ENCODE measurements around the gene SUSD3.

DNA sequence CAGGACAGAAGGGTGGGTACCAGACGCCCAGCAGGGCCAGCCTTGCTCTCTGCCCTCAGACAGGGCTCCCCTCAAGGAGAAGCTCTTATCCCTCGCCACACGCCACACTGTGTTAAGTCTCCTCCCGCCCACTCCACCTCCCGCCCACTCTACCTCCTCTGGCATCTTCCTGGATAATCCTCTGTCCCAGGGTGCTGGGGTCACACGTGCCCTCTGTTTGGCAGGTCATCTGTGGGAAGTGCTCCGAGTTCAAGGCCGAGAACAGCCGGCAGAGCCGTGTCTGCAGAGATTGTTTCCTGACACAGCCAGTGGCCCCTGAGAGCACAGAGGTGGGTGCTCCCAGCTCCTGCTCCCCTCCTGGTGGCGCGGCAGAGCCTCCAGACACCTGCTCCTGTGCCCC is 26.0 kb upstream of the SUSD3 start:
- TF ChIP-seq, protein P1, sequence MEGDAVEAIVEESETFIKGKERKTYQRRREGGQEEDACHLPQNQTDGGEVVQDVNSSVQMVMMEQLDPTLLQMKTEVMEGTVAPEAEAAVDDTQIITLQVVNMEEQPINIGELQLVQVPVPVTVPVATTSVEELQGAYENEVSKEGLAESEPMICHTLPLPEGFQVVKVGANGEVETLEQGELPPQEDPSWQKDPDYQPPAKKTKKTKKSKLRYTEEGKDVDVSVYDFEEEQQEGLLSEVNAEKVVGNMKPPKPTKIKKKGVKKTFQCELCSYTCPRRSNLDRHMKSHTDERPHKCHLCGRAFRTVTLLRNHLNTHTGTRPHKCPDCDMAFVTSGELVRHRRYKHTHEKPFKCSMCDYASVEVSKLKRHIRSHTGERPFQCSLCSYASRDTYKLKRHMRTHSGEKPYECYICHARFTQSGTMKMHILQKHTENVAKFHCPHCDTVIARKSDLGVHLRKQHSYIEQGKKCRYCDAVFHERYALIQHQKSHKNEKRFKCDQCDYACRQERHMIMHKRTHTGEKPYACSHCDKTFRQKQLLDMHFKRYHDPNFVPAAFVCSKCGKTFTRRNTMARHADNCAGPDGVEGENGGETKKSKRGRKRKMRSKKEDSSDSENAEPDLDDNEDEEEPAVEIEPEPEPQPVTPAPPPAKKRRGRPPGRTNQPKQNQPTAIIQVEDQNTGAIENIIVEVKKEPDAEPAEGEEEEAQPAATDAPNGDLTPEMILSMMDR (IDR thresholded peaks at IDR 0.05) = no peak
- no peak for TF ChIP-seq POLR2A (IDR thresholded peaks at IDR 0.05)

Measured in Peyer's patch (tissue), 4 donors.